Stimulated activated CD8-positive, alpha-beta memory T cell treated with anti-CD3 and anti-CD28 coated beads, Interleukin-2, amount 100 ng/mL, for 1 hour (primary cell): ENCODE data around the gene FYCO1.

Source experiments
- DNase-seq, 2 donors: peaks; one replicate each; pipeline ENCODE4 v3.0.0-alpha.2; 2020; ENCODE audit warnings: low read depth in 2 of 2

FYCO1 gene

DNA sequence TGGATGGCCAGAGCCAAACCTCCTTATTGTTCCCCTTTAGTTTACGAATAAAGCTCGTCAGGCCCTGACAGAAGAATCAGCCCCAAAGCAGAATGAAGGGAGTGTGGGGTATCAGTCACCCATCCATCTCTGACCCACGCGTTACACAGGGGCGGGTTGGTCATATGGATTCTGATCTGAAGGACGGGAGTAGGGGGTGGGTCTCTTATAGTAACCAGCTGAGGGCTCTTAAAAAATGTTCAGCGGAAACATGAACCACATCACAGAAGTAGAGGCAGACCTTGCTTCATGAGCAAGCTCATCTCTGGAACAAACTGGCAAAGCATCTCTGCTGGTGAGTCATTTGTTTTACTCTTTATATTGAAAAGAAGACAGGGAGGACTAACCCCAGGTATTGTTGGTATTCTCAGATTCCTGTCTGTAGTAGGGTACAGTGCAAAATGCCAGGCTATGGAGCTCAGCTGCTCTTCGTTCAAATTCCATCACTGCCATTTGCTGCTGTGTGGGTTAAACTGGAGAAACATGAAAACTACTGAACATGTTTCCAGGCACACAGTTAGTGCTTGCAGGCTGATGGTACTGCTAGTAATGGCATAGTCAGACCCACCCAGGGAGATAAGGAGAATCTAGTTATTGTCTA is 52.3 kb downstream of the FYCO1 start, which contains the start of gene CXCR6:
Gene CXCR6 (plus strand): TSS at position 258 of the 640 bp plus-strand sequence. CDS start 3,018 bp downstream, outside the sequence.
- peak in 1 of 2 donors; percentile 18 for DNase-seq

DNA sequence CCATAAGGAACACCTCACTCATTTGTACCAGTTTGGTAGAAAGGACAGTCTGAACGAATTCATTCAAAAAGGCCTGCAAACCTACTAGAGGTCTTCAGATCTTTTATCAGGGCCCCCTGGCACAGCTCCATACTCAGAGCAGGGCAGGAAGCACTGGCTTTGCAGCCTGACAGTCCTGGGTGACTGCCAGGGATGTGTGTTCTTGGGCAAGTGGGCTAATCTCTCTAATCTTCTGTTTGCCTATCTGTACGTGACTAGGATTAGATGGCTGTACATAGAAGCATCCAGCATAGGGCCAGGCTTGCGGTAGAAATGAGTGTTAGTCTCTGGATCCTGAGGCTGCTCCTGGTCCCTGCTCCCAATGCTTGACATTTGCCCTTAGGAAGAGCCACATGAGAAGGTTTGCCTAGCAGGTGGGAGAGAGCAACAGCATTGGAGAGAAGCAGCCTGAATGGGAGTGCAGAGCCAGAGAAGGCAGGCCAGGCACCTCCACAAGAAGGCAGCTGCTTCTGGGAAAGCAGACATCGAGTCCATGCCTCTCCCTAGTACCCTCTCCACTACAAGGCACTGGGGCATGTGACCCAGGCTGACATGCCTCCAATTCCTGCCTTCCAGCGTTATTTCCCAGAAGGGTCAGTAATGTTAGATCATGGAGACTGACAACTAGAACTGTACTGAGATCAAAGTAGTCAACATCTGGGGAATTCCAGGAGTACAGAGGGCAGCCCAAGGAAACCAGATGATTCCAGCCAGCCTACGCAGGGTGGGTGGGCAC is 53.4 kb downstream of the FYCO1 start:
- no peak for DNase-seq

DNA sequence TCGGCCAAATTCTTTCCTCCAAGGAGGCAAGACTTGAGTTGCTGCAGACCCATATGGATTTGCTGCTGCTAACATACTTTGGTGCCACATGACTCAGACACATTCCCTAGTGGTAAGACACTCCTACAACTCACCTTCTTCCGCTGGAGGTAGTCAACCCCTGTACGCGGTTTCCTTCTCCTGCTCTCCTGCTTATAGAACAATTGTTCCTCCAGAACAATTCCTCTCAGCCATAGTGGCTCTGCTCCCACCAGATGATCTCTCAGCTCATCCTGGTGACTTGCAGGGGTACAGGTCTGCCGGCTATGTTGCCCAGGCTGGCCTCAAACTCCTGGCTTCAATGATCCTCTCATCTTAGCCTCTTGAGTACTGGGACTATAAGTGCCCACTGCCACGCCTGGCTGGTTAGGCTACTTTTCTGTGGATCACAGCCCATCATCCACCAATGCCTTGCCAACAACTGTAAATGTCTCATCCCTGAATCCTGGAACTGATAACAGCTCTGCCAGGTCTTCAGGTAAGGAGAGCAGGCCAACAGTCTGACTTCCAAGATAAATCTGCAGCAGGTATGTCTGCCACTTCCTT is 54.8 kb downstream of the FYCO1 start:
- no peak for DNase-seq

DNA sequence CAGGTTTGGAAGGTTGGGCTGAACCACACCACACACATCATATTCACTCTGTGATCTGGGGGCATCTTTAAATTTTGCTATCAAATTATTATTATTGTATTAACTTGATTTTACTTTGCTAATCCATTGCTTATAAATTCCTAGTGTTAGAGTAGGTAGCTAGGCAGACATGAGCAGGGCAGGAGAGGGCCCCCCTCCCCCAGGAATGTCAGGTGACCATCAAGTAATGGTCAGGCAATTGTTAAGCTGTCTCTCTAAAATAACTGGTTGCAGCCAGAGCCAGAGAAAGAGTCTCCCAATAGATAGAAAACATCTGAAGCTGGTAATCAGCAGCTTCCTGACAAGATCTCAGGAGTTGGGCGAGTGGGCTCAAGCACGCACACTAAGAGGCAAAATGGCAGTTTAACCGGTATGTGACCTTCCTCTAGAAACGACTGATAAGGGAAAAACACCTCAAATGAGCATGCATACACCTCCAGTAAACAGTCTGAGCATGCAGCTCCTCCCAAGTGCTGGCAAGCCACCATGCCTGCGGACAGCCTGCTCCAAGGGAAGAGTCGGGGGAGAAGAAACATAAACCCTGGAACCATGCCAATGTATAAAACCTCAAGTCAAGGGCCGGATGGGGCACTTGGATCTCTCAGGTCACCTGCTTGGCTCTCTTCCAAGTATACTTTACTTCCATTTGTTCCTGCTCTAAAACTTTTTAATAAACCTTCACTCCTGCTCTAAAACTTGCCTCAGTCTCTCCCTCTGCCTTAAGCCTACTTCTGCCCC is 55.4 kb downstream of the FYCO1 start:
- DNase-seq: no peak

DNA sequence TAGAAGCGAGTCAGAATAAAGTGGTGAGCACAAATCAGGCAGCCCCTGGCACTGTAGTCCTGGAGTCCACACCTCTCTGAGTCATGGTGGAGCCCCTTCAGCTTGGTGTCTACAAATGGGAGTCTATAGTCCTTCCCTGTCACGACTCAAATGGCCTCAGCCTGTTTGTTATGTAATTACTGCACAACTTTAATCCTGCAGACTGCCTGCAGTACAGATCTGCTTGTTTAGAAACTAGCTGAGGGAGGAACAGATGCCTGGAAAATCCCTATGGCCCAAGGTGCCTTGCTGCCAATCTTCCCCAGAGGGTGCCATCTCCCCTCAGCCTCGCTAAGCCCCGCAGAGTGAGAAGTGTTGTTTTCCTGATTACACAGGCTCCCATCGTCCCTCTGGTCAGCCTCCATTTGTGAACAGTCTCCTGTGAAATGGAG is 56.3 kb downstream of the FYCO1 start:
- DNase-seq: no peak

DNA sequence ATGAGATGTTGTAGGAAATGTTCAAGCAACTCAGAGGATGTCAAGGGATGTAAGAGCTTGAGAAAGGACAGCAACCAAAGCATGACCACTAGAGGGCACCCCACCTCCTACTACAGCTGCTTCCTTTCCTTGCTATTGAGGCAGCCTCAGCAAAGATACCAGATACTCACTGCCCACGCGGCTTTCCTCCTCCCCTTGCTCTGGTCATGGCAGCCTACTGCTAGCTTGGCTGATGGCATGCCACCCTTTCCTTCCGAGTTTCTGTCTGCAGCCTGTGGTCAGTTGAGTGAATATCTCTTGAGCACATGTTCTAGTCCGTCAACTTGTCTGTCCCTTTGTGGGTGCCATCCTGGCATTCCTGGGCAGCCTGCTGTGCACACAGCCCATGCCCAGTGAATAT is 56.8 kb downstream of the FYCO1 start:
- DNase-seq: peak; percentile 75 to 76

DNA sequence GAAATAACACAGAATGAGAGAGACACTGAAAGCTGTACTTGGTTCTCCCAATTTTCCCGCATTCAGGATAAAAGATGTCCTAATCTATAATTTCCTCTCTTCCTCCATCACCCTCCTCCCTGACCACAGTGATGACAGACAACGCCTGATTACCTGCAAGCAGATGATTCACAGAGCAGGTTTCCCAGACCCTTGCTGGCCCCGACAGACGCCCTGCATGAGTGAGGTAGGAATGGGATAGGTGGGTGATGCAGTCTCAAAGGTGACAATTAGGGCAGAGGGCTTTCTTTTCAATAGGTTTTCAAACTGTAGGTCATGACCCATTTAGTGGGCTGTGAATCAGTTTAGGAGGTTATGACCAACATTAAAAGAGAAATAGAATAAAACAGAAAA is 57.6 kb downstream of the FYCO1 start:
- DNase-seq: no peak

DNA sequence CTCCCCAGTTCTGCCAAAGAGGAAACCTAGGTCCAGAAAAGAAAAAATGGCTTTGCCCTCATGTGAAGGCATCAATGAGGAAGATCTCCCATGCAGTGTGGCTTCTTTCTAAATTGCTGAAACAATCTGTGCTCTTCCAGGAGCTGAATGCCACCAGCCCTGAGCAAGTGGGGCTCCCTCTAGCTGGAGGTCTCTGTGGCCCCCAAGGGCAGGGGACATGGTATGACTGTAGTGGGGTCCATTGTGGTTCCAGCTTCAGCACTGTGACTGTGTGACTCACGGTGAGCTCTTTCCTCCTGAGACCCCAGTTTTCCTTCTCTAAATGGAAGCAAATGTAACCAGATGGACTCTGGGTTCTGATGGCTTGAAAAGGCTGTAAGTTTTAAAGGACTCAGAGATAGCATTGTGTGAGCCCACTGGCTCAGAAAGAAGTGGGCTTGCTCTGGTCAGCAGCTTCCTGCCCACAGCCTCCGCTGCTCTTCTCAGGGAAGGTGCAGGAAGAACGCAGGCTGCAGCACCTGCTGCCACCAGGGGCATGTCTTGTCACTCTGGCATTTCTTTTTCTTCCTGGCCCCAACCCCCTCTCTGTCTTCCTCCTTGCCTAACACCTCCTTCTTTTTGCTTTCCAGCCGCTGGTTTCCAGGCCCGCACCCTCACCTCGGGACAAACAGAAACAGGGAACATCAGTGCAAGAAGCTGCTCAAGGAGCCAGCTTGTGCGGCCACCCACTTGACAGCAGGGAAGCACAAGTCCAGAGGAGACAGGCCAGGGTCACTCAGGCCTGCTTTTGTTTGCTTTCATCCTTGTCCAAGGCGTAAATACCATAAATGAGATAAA is 58.2 kb downstream of the FYCO1 start:
- no peak for DNase-seq

DNA sequence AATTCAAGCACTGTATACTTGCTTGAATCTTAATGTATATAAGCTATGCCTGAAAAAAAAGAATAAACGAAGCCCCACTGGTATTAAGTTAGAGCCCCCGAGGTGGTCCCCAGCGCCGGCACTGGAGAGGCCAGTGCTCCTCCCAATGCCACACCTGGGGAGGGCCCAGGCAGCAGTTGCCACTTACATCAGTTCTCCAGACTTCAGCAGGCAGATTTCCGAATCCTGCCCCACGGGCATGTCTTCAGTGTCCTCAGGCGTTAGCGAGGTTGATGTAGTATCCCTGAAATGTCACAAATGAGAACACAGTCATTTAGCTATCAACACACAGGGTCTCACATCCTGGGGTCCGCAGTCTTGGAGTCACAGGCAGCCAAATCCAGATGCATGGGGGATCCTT is 59.4 kb downstream of the FYCO1 start:
- no peak for DNase-seq

DNA sequence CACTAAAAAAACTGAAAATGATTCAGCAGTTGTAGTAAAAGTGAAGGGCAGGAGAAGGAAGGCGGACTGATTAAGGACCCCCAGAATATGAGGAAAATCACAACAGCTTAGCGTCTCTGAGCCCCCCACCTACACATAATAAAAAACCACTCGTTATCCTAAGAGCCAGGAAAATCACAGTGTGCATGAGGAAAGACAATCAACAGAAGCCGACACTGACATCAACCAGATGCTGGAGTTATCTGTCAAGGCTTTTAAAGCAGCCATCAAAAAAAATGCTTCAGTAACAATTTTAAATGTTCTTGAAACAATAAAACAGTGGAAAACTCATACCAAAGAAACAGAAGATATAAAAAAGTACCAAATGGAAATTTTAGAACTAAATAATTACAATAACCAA is 62.0 kb downstream of the FYCO1 start:
- DNase-seq: no peak

DNA sequence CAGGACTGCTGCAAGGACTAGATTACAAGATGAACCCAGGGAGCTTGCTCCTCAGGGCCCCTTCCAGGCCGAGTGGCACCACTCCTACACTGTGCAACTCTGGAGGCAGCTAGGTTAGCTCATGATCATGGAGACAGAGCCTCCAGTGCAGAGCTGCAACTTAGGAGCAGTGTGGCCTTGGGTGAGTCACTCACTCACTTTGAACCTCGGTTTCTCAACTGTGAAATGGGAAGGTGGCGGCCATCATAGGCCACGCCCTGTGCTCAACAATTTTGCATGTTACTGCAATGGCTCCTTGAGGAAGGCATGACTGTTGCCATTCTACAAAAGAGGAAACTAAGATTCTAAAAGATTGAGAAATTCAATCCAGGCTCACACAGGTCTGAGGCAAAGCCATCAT is 63.5 kb downstream of the FYCO1 start:
- DNase-seq: no peak

DNA sequence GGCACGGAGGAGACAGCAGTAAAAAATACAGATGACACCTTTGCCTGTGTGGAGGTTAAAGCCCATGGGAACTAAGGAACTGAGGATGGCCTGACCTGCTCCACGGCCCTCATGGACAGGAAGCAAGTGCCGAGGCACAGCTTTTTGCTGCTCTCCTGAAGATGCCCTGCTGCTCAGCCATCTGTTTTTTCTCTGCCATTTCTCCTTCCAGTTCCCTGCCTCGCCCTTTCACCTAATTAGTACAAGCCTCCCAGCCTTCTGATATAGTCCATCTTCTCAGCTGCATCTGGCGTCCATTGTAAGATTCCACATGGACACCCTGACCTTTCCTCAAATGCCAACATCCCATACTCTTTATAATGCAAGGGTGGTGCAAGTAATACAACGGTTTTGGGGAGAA is 64.1 kb downstream of the FYCO1 start:
- DNase-seq: no peak

DNA sequence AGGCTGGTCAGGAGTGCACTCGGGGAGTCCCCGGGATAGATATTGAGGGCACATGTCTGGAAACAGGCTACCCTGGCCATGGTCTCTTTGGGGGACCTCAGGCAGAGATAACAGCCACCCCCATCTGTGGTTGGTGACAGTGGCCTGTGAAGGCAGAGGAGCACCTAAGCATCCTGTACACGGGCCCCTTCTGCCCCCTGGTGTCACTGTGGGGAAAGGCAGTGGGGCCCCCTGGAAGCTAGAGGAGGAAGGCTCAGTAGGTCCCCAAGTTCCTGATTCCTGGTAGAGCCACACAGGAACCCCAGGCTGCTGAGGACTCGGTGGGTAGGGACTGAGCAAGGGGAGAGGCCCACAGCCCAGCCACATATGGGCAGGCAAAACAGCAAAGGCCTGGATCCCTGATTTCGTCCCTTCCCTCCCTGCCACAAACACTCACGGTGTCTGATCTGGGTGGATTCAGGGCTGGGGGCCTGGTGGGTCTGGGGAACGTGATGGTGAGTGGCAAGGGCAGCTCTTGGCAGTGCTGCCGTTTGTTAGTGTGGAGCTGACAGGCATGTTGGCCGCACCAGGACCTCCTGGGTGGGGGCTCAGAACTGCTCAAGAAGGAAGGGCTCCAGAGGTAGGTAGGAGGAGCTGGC is 66.5 kb downstream of the FYCO1 start:
- peak; percentile 27 to 41 for DNase-seq

DNA sequence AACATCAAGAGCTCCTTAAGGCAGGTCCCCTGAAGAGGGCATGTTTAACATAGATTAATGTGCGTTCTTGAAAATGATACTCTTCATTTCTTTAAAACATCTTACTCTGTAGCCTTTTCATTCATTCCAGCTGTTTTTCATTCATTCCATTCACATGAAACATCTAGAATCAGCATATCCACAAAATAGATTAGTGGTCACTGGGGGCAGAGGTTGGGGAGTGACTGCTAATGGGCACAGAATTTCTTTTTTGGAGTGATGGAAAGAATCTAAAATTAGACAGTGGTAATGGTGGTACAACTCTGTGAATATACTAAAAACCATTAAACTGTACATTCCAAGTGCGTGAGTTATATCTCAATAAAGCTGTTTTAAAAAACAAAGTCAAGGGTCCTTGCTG is 67.7 kb downstream of the FYCO1 start:
- DNase-seq: no peak

DNA sequence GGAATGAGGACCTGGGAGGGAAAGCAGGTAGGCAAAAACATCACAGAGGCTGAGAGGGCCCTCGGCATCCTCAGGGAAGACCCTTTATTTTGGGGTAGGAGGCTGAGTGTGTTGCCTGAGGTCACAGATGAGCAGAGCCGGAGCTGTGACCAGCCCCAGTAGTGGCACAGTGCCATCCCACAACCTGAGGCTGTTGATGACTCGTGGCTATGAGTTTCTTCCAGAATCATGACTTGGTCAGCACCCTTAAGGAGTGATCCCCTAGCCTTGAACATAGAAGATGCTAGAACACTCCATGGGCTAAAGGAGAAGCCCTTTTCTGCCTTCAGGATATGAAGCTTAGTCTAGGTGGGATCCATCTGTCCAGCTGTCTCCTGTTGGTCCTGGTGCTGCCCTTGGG is 71.9 kb downstream of the FYCO1 start:
- no peak for DNase-seq

DNA sequence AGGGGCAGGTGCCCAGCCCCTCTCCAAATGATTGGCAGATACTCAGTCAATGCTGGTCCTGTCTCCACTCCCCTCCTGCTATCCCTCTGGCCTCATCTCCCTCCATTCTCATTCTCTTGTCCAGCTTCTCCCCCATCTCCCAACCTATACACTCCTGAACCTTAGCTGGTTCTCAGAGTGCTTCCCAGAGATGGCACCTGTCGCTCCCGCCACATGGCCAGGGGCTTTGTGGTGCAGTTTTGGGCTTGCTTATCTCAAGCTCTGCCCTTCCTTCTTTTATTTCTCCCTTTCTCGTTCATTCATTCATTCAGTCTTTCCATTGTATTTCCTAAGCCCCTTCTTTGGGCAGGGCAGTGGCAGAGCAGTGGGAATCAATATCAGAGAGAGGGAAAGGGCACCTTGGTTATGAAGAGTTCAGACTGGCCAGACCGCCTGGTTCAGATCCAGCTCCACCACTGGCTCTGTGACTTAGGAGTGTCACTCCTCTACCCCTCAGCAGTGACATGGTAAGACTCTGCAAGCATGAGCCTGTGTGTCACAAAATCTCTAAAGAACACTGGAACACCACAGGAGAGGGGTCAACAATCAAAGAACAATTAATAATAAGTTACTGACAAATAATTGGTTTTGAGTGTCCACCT is 72.6 kb downstream of the FYCO1 start:
- no peak for DNase-seq

DNA sequence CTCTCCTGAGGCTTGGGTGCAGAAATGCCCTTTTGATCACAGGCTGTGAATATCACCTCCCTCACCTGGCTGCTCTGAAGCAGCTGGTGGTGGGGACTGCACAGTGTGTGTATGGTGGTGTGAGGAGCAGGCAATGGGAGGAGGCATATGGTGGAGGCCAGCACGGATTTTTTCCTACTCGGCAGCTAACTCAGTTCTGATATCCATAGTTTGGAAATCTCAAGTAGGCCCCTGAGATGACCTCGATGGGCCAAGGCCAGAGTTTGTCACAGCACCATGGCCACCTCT is 73.6 kb downstream of the FYCO1 start:
- DNase-seq: no peak

DNA sequence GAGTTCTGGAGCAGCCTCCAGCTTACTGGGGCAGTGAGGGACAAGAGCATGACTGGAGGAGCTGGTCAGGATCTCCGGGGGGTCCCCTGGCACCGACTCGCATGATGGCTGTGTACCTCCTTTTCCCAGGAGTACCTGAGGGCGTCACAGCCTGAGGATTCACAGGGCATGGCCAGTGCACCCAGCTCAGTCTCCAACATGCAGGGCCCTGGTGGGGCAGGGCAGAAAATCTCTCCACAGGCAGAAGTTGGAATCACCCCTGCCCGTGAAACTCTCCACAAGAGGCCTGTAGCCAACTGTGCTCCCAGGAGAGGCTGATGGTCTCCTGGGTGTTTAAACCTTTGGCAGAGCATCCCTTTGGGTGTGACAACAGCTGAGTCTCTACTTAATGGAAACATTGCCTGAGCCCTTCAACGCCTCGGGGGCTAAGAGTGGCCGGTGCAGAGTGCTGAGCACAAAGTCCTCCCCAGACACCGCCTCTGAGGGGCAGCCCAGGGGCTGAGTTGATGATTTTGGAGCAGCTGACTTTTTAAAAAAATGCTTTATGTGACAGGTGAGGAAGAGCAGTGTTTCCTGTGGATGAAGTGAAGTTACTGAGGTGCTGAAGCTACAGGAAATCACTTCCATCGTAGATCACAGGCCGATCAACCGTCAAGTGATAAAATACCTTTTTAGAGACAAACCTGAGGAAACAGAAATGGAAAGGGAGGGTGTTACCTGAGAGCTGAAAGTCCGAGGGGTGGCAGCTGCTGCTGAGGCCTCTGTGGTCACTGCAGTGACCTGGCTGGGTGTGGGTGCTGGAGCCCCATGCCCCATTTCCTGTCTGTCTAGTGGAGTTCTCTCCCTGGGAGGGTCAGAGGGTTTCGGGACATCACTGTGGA is 74.2 kb downstream of the FYCO1 start:
- no peak for DNase-seq

DNA sequence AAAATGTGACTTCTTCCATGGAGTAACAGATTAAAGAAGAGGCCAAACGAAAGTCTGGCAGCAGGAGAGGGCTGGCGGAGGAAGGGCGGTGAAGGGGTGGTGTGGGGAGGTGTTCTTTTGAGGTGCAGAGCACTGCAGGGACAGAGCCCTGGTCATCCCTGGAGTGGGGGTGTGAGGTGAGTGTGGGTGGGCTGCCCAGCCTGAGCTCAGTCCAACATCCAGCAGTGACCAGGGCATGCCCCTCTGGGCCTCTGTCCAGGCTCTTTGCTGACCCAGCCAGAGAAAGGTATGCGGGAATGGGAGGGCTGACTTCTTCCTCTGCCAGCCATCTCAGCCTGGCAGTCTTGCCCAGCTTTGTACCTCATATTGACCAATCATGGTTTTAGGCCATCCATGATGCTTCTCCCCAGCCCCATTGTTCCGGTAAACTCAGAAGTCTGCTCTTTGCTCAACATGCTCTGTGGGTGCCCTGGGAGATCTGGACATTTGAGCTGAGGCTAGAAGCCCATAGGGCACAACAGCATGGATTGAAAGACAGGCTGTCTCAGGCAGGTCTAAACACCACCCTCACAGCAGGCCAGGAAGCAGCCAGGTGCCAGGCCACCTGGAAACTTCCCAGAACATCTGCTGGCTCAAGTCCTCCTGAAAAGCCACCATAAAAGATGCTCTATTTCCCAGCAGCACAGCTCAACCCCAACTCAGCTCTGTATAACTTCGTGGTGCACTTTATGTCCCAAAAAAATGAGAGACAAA is 78.3 kb downstream of the FYCO1 start:
- DNase-seq: no peak
